Lung (tissue), 12 donors: ENCODE measurements around the gene JAM2. TPM values are rescaled to one million over a fixed set of nuclear protein-coding genes. Genes with fewer than 3 reads are reported as not detected.

Experiments
- ATAC-seq: fragments of 200-7000 bp; cut with Tn5 transposase; one replicate; pipeline ENCODE4 v1.9.1; 2020; ENCODE audit warnings: moderate number of reproducible peaks; ENCODE audit not compliant: insufficient read depth, low FRiP score
- DNase-seq, 3 donors: peaks; one replicate each; pipeline ENCODE4 v3.0.0-alpha.2; 2013 to 2017
- H3K27ac ChIP-seq, 2 donors: one replicate each; pipeline ENCODE4 v1.5.1; 2013; ENCODE audit warnings: mild to moderate bottlenecking in 2 of 2, moderate library complexity in 2 of 2, control low read depth in 1 of 2, inconsistent platforms in 1 of 2, low read depth in 1 of 2, low read length in 1 of 2
- H3K27me3 ChIP-seq, 3 donors: one replicate each; pipeline ENCODE4 v1.5.1; 2013; ENCODE audit warnings: low read length in 2 of 3; ENCODE audit not compliant: control insufficient read depth in 3 of 3, insufficient read depth in 3 of 3
- H3K36me3 ChIP-seq, 4 donors: one replicate each; pipeline ENCODE4 v1.5.1; 2013; ENCODE audit warnings: low read length in 4 of 4, mild to moderate bottlenecking in 1 of 4, moderate library complexity in 1 of 4; ENCODE audit not compliant: control insufficient read depth in 4 of 4, insufficient read depth in 4 of 4
- H3K4me1 ChIP-seq, 5 donors: one replicate each; pipeline ENCODE4 v1.5.1; 2013; ENCODE audit warnings: low read length in 5 of 5, mild to moderate bottlenecking in 2 of 5, moderate library complexity in 1 of 5; ENCODE audit not compliant: control insufficient read depth in 5 of 5, insufficient read depth in 5 of 5
- H3K4me3 ChIP-seq: one replicate; pipeline ENCODE4 v1.5.1; 2013; ENCODE audit warnings: mild to moderate bottlenecking, control low read depth, moderate library complexity
- H3K9ac ChIP-seq, 2 donors: one replicate each; pipeline ENCODE4 v1.5.1; 2013; ENCODE audit warnings: low read length in 2 of 2, control low read depth in 1 of 2; ENCODE audit not compliant: insufficient read depth in 1 of 2
- H3K9me3 ChIP-seq, 4 donors: one replicate each; pipeline ENCODE4 v1.5.1; 2013; ENCODE audit warnings: low read length in 3 of 4, mild to moderate bottlenecking in 1 of 4, moderate library complexity in 1 of 4; ENCODE audit not compliant: control insufficient read depth in 4 of 4, insufficient read depth in 3 of 4
- CTCF ChIP-seq: IDR thresholded peaks from 2 replicates; pipeline ENCODE4 v1.5.1; 2012; ENCODE audit warnings: mild to moderate bottlenecking; ENCODE audit errors: control extremely low read depth, extremely low read depth
- WGBS, 2 donors: extraction: QIAGEN DNeasy Blood & Tissue Kit; methylation state at CpG; one replicate each; pipeline ENCODE4 v1.1.7; 2013; 5-methylcytosine and 5-hydroxymethylcytosine counted together
- polyA plus RNA-seq, 2 donors: library from polyadenylated mRNA; stranded (reverse); fragments of 200-250 nt; gene quantifications; one replicate each; pipeline ENCODE4 v1.2.1, GENCODE V29; 2013
- total RNA-seq, 2 donors: library from RNA; depleted of rRNA in 1 of 2; stranded (reverse); fragments of >200 nt in 1 of 2; gene quantifications; one replicate each; pipeline ENCODE4 v1.2.1, GENCODE V29; 2014 to 2021
- donor health status: control.
- donor health status: control.
- donor health status: Bipolar disorder and iron deficiency.
- donor health status: healthy.
- donor health status: DM: yes; HTN: yes; CAD: no.

The JAM2 gene
- total and polyA plus RNA-seq, 4 donors = 11.1 to 57.1 (median 14.4) TPM

GRCh38 chr21:25734904-25735645 is 96.0 kb downstream of the JAM2 start, which contains the start of the genes ATP5PF and GABPA:
TSS of gene ATP5PF (minus strand) at chr21:25734904. CDS start at chr21:25729794, 5,110 bp downstream.
TSS of gene GABPA (plus strand) at chr21:25734972. CDS start at chr21:25741599, 6,627 bp downstream.
- peak; percentile 96 for ATAC-seq

GRCh38 chr21:25735646-25736597 is 96.9 kb downstream of the JAM2 start:
- H3K9ac ChIP-seq = peak overlapping the region; percentile 90 to 92
- H3K4me3 ChIP-seq = peak overlapping the region; percentile 79
- peak overlapping the region; percentile 96 to 100 for H3K27ac ChIP-seq
- TF ChIP-seq CTCF = no peak
- H3K36me3 ChIP-seq = no peaks in the 10 kb centered on the region
- peaks cover 0 to 24% (median 6%) of the 10 kb centered on the region in 5 donors for H3K4me1 ChIP-seq
- DNase-seq (peak; percentile 91 to 95 (median 93)), ATAC-seq (peak; percentile 78)
- no peaks in the 10 kb centered on the region for H3K9me3 ChIP-seq
- 0 to 1% methylated on average over 40 to 47 of the region's 48 CpGs for WGBS, 2 donors
- H3K27me3 ChIP-seq = no peaks in the 10 kb centered on the region

More at GRCh38 chr21:25734904-25735645, 96.0 kb downstream of the JAM2 start, which contains the start of the genes ATP5PF and GABPA:
- DNase-seq = peak; percentile 96 to 98 (median 98)
- no peak for TF ChIP-seq CTCF
- H3K36me3 ChIP-seq = peaks cover 0 to under 1% (median 0%) of the 10 kb centered on the region in 4 donors
- H3K4me1 ChIP-seq = peaks cover 0 to 24% (median 6%) of the 10 kb centered on the region in 5 donors
- peak within 1 kb of the TSS; percentile 90 to 92 for H3K9ac ChIP-seq
- no peaks in the 10 kb centered on the region for H3K27me3 ChIP-seq
- H3K27ac ChIP-seq = peak within 1 kb of the TSS; percentile 96 to 100
- H3K4me3 ChIP-seq = peak within 1 kb of the TSS; percentile 88
- no peaks in the 10 kb centered on the region for H3K9me3 ChIP-seq
- 0% methylated on average over 47 to 64 of the region's 64 CpGs for WGBS, 2 donors

- H3K27me3 ChIP-seq = no peaks in the 10 kb centered on the region
- H3K36me3 ChIP-seq = peaks cover 0 to 2% (median 0%) of the 10 kb centered on the region in 4 donors
- H3K9me3 ChIP-seq = no peaks in the 10 kb centered on the region
- DNase-seq (no peak), ATAC-seq (no peak)
- H3K9ac ChIP-seq = no peak overlapping the region
- WGBS, 2 donors = 53 to 77% methylated on average over 1 of the region's 1 CpG
- peak overlapping the region in 1 of 2 donors; percentile 100 for H3K27ac ChIP-seq
- no peak overlapping the region for H3K4me3 ChIP-seq
- TF ChIP-seq CTCF = no peak
- H3K4me1 ChIP-seq = peaks cover 0 to 24% (median 3%) of the 10 kb centered on the region in 5 donors
Observed at GRCh38 chr21:25737421-25737820, 98.4 kb downstream of the JAM2 start.
